ENCODE data around the gene TLR9. TPM values are rescaled to one million over a fixed set of nuclear protein-coding genes. Genes with fewer than 3 reads are reported as not detected.

TLR9 gene
- total RNA-seq, 2 donors from 2014 or later, result 0.25 to 0.27 TPM

- Histone ChIP-seq H3K36me3 (no peaks in the 10 kb centered on the region), H3K4me3 (no peak overlapping the region), H3K9me3 (no peaks in the 10 kb centered on the region), H3K4me1 (no peaks in the 10 kb centered on the region), H3K27me3 (no peaks in the 10 kb centered on the region), H3K27ac (peak overlapping the region; percentile 51), H3K9ac (ENCODE audit: low read depth in 2 of 2, low read length in 2 of 2) (peak overlapping the region in 1 of 2 donors; percentile 12)
- TF ChIP-seq CTCF (IDR thresholded peaks at IDR 0.05), result no peak
- DNase-seq, result peak; percentile 40
- intact Hi-C loops (cut with DNase I), result loop anchor here (5.0 kb wide), 1 partner anchor 33 kb away; no protein-coding TSS in a partner anchor
Measured at GRCh38 chr3:52190294-52191074, 35.0 kb downstream of the TLR9 start.

- Histone ChIP-seq H3K9ac (ENCODE audit: low read depth in 2 of 2, low read length in 2 of 2) (no peak overlapping the region), H3K27ac (no peak overlapping the region), H3K36me3 (no peaks in the 10 kb centered on the region), H3K4me1 (no peaks in the 10 kb centered on the region), H3K27me3 (no peaks in the 10 kb centered on the region), H3K4me3 (no peak overlapping the region), H3K9me3 (no peaks in the 10 kb centered on the region)
- no peak for TF ChIP-seq CTCF (IDR thresholded peaks at IDR 0.05)
- intact Hi-C loops (cut with DNase I), result no loop called here
- no peak for DNase-seq
Measured at GRCh38 chr3:52188556-52188955, 36.9 kb downstream of the TLR9 start.

- no peak overlapping the region for H3K27ac ChIP-seq
- DNase-seq, result no peak
- H3K27me3 ChIP-seq, result no peaks in the 10 kb centered on the region
- H3K4me3 ChIP-seq, result no peak overlapping the region
- H3K36me3 ChIP-seq, result no peaks in the 10 kb centered on the region
- H3K9me3 ChIP-seq, result no peaks in the 10 kb centered on the region
- H3K4me1 ChIP-seq, result no peaks in the 10 kb centered on the region
- H3K9ac ChIP-seq (ENCODE audit: low read depth in 2 of 2, low read length in 2 of 2), result no peak overlapping the region
- intact Hi-C loops (cut with DNase I), result no loop called here
- no peak for TF ChIP-seq CTCF (IDR thresholded peaks at IDR 0.05)
Measured at GRCh38 chr3:52186729-52187128, 38.7 kb downstream of the TLR9 start.

GRCh38 chr3:52185837-52186236 lies 39.6 kb downstream of the TLR9 start:
- Histone ChIP-seq H3K4me3 (no peak overlapping the region), H3K9ac (ENCODE audit: low read depth in 2 of 2, low read length in 2 of 2) (no peak overlapping the region), H3K27ac (no peak overlapping the region), H3K27me3 (no peaks in the 10 kb centered on the region), H3K4me1 (no peaks in the 10 kb centered on the region), H3K36me3 (no peaks in the 10 kb centered on the region), H3K9me3 (no peaks in the 10 kb centered on the region)
- no peak for TF ChIP-seq CTCF (IDR thresholded peaks at IDR 0.05)
- no peak for DNase-seq
- intact Hi-C loops (cut with DNase I), result no loop called here

- H3K36me3 ChIP-seq, result no peaks in the 10 kb centered on the region
- intact Hi-C loops (cut with DNase I), result no loop called here
- no peak for TF ChIP-seq CTCF (IDR thresholded peaks at IDR 0.05)
- no peak for DNase-seq
- no peak overlapping the region for H3K27ac ChIP-seq
- no peaks in the 10 kb centered on the region for H3K27me3 ChIP-seq
- no peak overlapping the region for H3K9ac ChIP-seq (ENCODE audit: low read depth in 2 of 2, low read length in 2 of 2)
- no peak overlapping the region for H3K4me3 ChIP-seq
- H3K4me1 ChIP-seq, result no peaks in the 10 kb centered on the region
- H3K9me3 ChIP-seq, result no peaks in the 10 kb centered on the region
Measured at GRCh38 chr3:52185311-52185710, 40.1 kb downstream of the TLR9 start.
